ENCODE data around the gene UBE2E2.

DNA sequence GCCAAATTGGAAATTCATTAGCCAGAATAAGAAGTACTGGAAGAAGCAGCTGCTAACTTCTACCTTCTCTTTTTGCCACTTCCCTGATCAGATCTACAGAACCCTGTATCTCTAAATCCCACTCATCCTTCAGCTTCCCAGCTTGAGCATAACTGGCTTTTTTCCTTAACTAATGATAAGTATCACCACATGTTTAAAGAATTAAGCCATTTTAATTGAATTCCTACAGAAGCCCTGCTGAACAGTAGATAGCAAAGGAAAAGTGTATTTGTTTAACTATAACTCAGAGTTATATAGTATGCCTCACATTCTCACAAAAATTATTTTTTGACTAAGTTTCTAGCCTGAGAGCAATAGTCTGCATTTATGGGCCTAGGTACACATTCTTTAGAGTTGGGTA lies 262.4 kb downstream of the UBE2E2 start:
- TF ChIP-seq TAF1 (IDR thresholded peaks at IDR 0.05; ENCODE audit: borderline replicate concordance, insufficient read depth, low read length) (no peak), POLR2AphosphoS5 (IDR thresholded peaks at IDR 0.05; ENCODE audit: low read depth, low read length) (no peak), SIN3A (IDR thresholded peaks at IDR 0.05; ENCODE audit: borderline replicate concordance, insufficient read depth, low read length) (no peak)
- TF ChIP-seq, protein P1, sequence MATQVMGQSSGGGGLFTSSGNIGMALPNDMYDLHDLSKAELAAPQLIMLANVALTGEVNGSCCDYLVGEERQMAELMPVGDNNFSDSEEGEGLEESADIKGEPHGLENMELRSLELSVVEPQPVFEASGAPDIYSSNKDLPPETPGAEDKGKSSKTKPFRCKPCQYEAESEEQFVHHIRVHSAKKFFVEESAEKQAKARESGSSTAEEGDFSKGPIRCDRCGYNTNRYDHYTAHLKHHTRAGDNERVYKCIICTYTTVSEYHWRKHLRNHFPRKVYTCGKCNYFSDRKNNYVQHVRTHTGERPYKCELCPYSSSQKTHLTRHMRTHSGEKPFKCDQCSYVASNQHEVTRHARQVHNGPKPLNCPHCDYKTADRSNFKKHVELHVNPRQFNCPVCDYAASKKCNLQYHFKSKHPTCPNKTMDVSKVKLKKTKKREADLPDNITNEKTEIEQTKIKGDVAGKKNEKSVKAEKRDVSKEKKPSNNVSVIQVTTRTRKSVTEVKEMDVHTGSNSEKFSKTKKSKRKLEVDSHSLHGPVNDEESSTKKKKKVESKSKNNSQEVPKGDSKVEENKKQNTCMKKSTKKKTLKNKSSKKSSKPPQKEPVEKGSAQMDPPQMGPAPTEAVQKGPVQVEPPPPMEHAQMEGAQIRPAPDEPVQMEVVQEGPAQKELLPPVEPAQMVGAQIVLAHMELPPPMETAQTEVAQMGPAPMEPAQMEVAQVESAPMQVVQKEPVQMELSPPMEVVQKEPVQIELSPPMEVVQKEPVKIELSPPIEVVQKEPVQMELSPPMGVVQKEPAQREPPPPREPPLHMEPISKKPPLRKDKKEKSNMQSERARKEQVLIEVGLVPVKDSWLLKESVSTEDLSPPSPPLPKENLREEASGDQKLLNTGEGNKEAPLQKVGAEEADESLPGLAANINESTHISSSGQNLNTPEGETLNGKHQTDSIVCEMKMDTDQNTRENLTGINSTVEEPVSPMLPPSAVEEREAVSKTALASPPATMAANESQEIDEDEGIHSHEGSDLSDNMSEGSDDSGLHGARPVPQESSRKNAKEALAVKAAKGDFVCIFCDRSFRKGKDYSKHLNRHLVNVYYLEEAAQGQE (IDR thresholded peaks at IDR 0.05; ENCODE audit: insufficient read depth in 1 of 2, low read depth in 2 of 2, low read length in 2 of 2), result no peak
